ENCODE results near the gene TTLL3. TPM values are rescaled to one million over a fixed set of nuclear protein-coding genes. Genes with fewer than 3 reads are reported as not detected.
A peak's percentile ranks its signal among the peaks of the same experiment; 100 is the strongest.

Gene TTLL3
- total RNA-seq, 1 experiment from 2014 or later: 8.4 TPM

- no TSS peak for BruUV-seq (replicated peaks)
- Histone ChIP-seq H3K79me2 (ENCODE audit: low read length) (no peaks in the 10 kb centered on the region), H2AFZ (ENCODE audit: low read length) (no peak overlapping the region), H4K20me1 (ENCODE audit: low read length) (no peaks in the 10 kb centered on the region), H3K4me2 (ENCODE audit: low read length) (no peak overlapping the region), H3K4me3 (ENCODE audit: low read length) (no peak overlapping the region), H3K4me1 (ENCODE audit: insufficient read depth, low read length) (peaks cover 19% of the 10 kb centered on the region), H3K36me3 (ENCODE audit: low read depth, low read length) (peaks cover 28% of the 10 kb centered on the region), H3K27ac (ENCODE audit: low read length) (peak overlapping the region; percentile 30), H3F3A (ENCODE audit: low read length, unreplicated experiment) (peaks cover 8% of the 10 kb centered on the region), H3K9me2 (replicated peaks; ENCODE audit: low read length) (no peaks in the 10 kb centered on the region), H3K27me3 (ENCODE audit: low read length) (no peaks in the 10 kb centered on the region), H3K9me3 (ENCODE audit: low read length) (no peaks in the 10 kb centered on the region), H3K9ac (ENCODE audit: low read length) (no peak overlapping the region)
- intact Hi-C loops (cut with micrococcal nuclease): loop anchor here (2.0 kb wide), 1 partner anchor 92 kb away; no protein-coding TSS in a partner anchor
- TF ChIP-seq CTCF (conservative IDR thresholded peaks at IDR 0.05; ENCODE audit: low read depth, low read length) (peak; percentile 62), EZH2phosphoT487 (IDR thresholded peaks at IDR 0.05; ENCODE audit: borderline replicate concordance, low read length) (no peak)
- POLR2A ChIA-PET (ENCODE audit: unreplicated experiment): interaction anchor here (0.8 to 1.5 kb wide), 2 partner anchors 16 to 127 kb away, joined by 3 to 6 read pairs; partner anchors contain the start of genes ARPC4 and TADA3
- CTCF ChIA-PET: no interaction called here
- peak; percentile 57 for ATAC-seq
- peak; percentile 63 for DNase-seq
Measured at GRCh38 chr3:9808345-9809037, 1.6 kb upstream of the TTLL3 start.

GRCh38 chr3:9809239-9809614 is 835 bp upstream of the TTLL3 start:
- Histone ChIP-seq H2AFZ (ENCODE audit: low read length) (peak overlapping the region; percentile 88), H3K9ac (ENCODE audit: low read length) (peak overlapping the region; percentile 55; the same call in 1 of the 2 replicates), H3K9me3 (ENCODE audit: low read length) (no peaks in the 10 kb centered on the region), H3K79me2 (ENCODE audit: low read length) (no peaks in the 10 kb centered on the region), H3F3A (ENCODE audit: low read length, unreplicated experiment) (peaks cover 8% of the 10 kb centered on the region), H3K4me1 (ENCODE audit: insufficient read depth, low read length) (peaks cover 19% of the 10 kb centered on the region), H4K20me1 (ENCODE audit: low read length) (no peaks in the 10 kb centered on the region), H3K27ac (ENCODE audit: low read length) (peak overlapping the region; percentile 20), H3K9me2 (replicated peaks; ENCODE audit: low read length) (no peaks in the 10 kb centered on the region), H3K36me3 (ENCODE audit: low read depth, low read length) (peaks cover 20% of the 10 kb centered on the region), H3K4me2 (ENCODE audit: low read length) (peak overlapping the region; percentile 99), H3K4me3 (ENCODE audit: low read length) (peak overlapping the region; percentile 80), H3K27me3 (ENCODE audit: low read length) (no peaks in the 10 kb centered on the region)
- TSS peak; percentile 74 for BruUV-seq (replicated peaks)
- DNase-seq (no peak), ATAC-seq (0 out of 2 replicates have a peak, but pooled peaks have one; percentile 4)
- intact Hi-C loops (cut with micrococcal nuclease): loop anchor here (2.0 kb wide), 1 partner anchor 92 kb away; no protein-coding TSS in a partner anchor
- CTCF ChIA-PET: no interaction called here
- TF ChIP-seq EZH2phosphoT487 (IDR thresholded peaks at IDR 0.05; ENCODE audit: borderline replicate concordance, low read length) (no peak), CTCF (conservative IDR thresholded peaks at IDR 0.05; ENCODE audit: low read depth, low read length) (no peak), EZH2 (IDR thresholded peaks at IDR 0.05; ENCODE audit: low read length, unreplicated experiment) (no peak)
- POLR2A ChIA-PET (ENCODE audit: unreplicated experiment): interaction anchor here (1.5 kb wide), 1 partner anchor 16 kb away, joined by 6 read pairs; the partner anchor contains the start of genes ARPC4 and TADA3

DNA sequence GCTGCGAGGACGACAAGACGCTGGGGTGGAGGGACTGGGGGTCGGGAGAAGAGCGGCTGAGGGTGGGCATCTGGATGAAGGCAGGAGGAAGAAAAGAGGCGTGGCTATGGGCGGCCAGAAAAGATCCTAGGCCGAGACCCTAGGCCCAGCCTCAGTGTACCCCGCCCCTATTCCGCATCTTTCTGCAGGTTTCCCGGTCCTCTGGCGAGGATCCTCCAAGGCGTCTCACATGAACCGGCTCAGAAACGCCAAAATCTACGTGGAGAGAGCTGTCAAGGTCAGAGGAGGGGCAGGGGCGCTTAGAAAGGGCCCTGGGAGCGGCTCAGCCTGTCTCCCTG is 340 bp downstream of the TTLL3 start:
- BruUV-seq (replicated peaks): no TSS peak
- peaks cover 8% of the 10 kb centered on the region for H3F3A ChIP-seq (ENCODE audit: low read length, unreplicated experiment)
- DNase-seq (no peak), ATAC-seq (peak; percentile 3)
- peak overlapping the region; percentile 99 for H3K4me2 ChIP-seq (ENCODE audit: low read length)
- no peaks in the 10 kb centered on the region for H3K27me3 ChIP-seq (ENCODE audit: low read length)
- peaks cover 9% of the 10 kb centered on the region; the same call in 1 of the 2 replicates for H3K36me3 ChIP-seq (ENCODE audit: low read depth, low read length)
- intact Hi-C loops (cut with micrococcal nuclease): no loop called here
- H2AFZ ChIP-seq (ENCODE audit: low read length): peak overlapping the region; percentile 88
- H3K4me1 ChIP-seq (ENCODE audit: insufficient read depth, low read length): peaks cover 19% of the 10 kb centered on the region
- H3K9me2 ChIP-seq (replicated peaks; ENCODE audit: low read length): no peaks in the 10 kb centered on the region
- TF ChIP-seq EZH2 (IDR thresholded peaks at IDR 0.05; ENCODE audit: low read length, unreplicated experiment): no peak
- no peak for TF ChIP-seq CTCF (conservative IDR thresholded peaks at IDR 0.05; ENCODE audit: low read depth, low read length)
- peak overlapping the region; percentile 55 for H3K9ac ChIP-seq (ENCODE audit: low read length)
- H3K27ac ChIP-seq (ENCODE audit: low read length): no peak overlapping the region
- POLR2A ChIA-PET (ENCODE audit: unreplicated experiment): no interaction called here
- H3K9me3 ChIP-seq (ENCODE audit: low read length): no peaks in the 10 kb centered on the region
- H4K20me1 ChIP-seq (ENCODE audit: low read length): no peaks in the 10 kb centered on the region
- CTCF ChIA-PET: no interaction called here
- peak overlapping the region; percentile 80 for H3K4me3 ChIP-seq (ENCODE audit: low read length)
- H3K79me2 ChIP-seq (ENCODE audit: low read length): no peaks in the 10 kb centered on the region

All from PC-3 (cell line).